Right atrium auricular region (tissue), 2 donors: Measurements from ENCODE around the gene DLGAP4. TPM values are rescaled to one million over a fixed set of nuclear protein-coding genes. Genes with fewer than 3 reads are reported as not detected.

ENCODE experiments used
- DNase-seq: peaks from one replicate; pipeline ENCODE4 v3.0.0-alpha.2; 2019; ENCODE audit warnings: low spot score
- H3K27ac ChIP-seq, 2 donors: fragments of 200-600 bp; sonication (generic); 1 replicate in 1 of 2; 2 replicates in 1 of 2; pipeline ENCODE4 v1.5.1; 2016 to 2019
- H3K27me3 ChIP-seq, 2 donors: fragments of 200-600 bp; sonication (generic); one replicate each; pipeline versions ENCODE4 v1.5.1 to v1.6.0; 2017 to 2019
- H3K36me3 ChIP-seq: fragments of 200-600 bp; sonication (generic); one replicate; pipeline ENCODE4 v1.5.1; 2016
- H3K4me1 ChIP-seq, 2 donors: fragments of 200-600 bp; sonication (generic); one replicate each; pipeline versions ENCODE4 v1.5.1 to v1.6.0; 2017 to 2019
- H3K4me3 ChIP-seq, 2 donors: fragments of 200-600 bp; sonication (generic); 1 replicate in 1 of 2; 2 replicates in 1 of 2; pipeline ENCODE4 v1.5.1; 2017 to 2019; ENCODE audit warnings: mild to moderate bottlenecking in 1 of 2, moderate library complexity in 1 of 2
- H3K9me3 ChIP-seq, 2 donors: fragments of 200-600 bp; sonication (generic); one replicate each; pipeline ENCODE4 v1.5.1; 2019
- CTCF ChIP-seq, 2 donors: fragments of 200-600 bp; sonication (generic); IDR thresholded peaks; one replicate each; pipeline ENCODE4 v1.5.1; 2019; ENCODE audit warnings: antibody characterized with exemption in 2 of 2
- total RNA-seq, 2 donors: library from RNA; depleted of rRNA; stranded (reverse); fragments of >200 nt; gene quantifications; one replicate each; pipeline ENCODE4 v1.1.0, GENCODE V29; 2016

Gene DLGAP4
- total RNA-seq, 2 donors from 2014 or later: 30.0 to 50.2 TPM

DNA sequence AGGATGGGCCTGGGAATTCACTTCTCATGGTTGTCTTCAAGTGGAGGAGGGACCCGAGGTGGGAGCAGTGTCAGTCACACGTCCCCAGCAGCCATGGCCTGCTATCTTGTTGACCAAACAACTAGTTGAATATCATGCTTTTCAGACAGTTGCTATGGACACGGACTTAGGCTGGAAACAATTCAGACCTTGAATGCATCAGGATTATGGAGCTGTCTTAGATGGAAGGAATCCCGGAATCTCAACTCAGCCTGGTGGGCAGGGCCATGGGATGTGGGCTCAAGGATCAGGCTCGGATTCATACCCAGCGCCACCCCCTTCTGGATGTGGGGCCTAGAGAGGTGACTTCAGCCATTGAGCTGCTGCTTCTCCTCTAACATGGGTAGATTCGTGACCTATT, 112.6 kb downstream of the DLGAP4 start:
- Histone ChIP-seq H3K9me3 (no peaks in the 10 kb centered on the region), H3K27ac (no peak overlapping the region), H3K4me3 (no peak overlapping the region), H3K27me3 (no peaks in the 10 kb centered on the region), H3K4me1 (no peaks in the 10 kb centered on the region), H3K36me3 (no peaks in the 10 kb centered on the region)
- TF ChIP-seq CTCF (IDR thresholded peaks at IDR 0.05): no peak
- no peak for DNase-seq

DNA sequence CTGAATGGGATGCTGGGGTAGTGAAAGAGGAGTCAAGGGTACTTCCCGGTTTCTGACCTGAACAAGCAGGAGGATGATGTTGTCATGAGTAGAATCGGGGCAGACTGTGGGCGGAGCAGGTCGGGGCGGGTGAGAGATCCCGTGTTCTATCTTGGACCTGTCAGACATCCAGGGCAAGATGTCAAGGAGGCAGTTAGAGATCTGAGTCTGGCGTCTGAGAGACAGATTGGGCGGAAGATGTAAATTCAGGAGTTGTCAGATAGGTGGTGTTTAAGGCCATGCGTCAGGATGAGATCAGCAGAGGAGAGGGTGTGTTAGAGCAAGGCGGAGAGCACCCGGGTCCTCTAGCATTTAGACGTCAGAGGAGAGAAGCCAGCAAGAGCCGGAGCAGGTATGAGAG, 115.5 kb downstream of the DLGAP4 start:
- DNase-seq: no peak
- no peaks in the 10 kb centered on the region for H3K4me1 ChIP-seq
- no peak overlapping the region for H3K27ac ChIP-seq
- H3K4me3 ChIP-seq: no peak overlapping the region
- H3K9me3 ChIP-seq: no peaks in the 10 kb centered on the region
- H3K36me3 ChIP-seq: no peaks in the 10 kb centered on the region
- TF ChIP-seq CTCF (IDR thresholded peaks at IDR 0.05): no peak
- H3K27me3 ChIP-seq: no peaks in the 10 kb centered on the region

GRCh38 chr20:36424314-36424713, 118.2 kb downstream of the DLGAP4 start:
- Histone ChIP-seq H3K9me3 (no peaks in the 10 kb centered on the region), H3K27me3 (no peaks in the 10 kb centered on the region), H3K4me3 (no peak overlapping the region), H3K27ac (no peak overlapping the region), H3K36me3 (no peaks in the 10 kb centered on the region), H3K4me1 (no peaks in the 10 kb centered on the region)
- TF ChIP-seq CTCF (IDR thresholded peaks at IDR 0.05): no peak
- no peak for DNase-seq

DNA sequence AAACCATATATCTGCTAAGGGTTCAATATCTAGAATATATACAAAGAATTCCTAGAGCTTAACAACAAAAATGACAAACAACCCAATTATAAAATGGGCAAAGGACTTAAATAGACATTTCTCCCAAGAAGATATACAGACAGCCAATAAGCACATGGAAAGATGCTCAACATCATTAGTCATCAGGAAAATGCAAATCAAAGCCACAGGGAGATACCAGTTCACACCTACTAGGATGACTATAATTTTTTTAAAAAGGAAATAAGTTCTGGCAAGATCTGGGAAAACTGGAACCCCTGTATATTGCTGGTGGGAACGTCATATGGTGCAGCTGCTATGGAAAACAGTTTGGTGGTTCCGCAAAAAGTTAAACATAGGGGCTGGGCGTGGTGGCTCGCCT, 119.0 kb downstream of the DLGAP4 start:
- no peak for TF ChIP-seq CTCF (IDR thresholded peaks at IDR 0.05)
- Histone ChIP-seq H3K9me3 (no peaks in the 10 kb centered on the region), H3K4me3 (no peak overlapping the region), H3K27me3 (no peaks in the 10 kb centered on the region), H3K4me1 (no peaks in the 10 kb centered on the region), H3K36me3 (no peaks in the 10 kb centered on the region), H3K27ac (no peak overlapping the region)
- DNase-seq: no peak

DNA sequence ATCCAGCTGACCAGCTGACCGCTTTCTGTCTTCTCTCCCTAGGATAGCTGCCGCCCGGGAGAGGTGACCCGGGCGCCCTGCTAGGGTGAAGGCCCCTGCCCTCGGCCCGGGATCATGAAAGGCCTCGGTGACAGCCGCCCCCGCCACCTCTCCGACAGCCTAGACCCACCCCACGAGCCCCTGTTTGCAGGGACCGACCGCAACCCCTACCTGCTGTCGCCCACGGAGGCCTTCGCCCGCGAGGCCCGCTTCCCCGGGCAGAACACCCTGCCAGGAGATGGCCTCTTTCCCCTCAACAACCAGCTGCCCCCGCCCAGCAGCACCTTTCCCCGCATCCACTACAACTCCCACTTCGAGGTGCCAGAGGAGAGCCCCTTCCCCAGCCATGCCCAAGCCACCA, 125.5 kb downstream of the DLGAP4 start:
- peaks cover 0 to 8% of the 10 kb centered on the region in 2 donors for H3K4me1 ChIP-seq
- H3K27ac ChIP-seq: no peak overlapping the region
- no peaks in the 10 kb centered on the region for H3K9me3 ChIP-seq
- no peak for DNase-seq
- H3K4me3 ChIP-seq: no peak overlapping the region
- no peaks in the 10 kb centered on the region for H3K27me3 ChIP-seq
- no peaks in the 10 kb centered on the region for H3K36me3 ChIP-seq
- TF ChIP-seq CTCF (IDR thresholded peaks at IDR 0.05): no peak

DNA sequence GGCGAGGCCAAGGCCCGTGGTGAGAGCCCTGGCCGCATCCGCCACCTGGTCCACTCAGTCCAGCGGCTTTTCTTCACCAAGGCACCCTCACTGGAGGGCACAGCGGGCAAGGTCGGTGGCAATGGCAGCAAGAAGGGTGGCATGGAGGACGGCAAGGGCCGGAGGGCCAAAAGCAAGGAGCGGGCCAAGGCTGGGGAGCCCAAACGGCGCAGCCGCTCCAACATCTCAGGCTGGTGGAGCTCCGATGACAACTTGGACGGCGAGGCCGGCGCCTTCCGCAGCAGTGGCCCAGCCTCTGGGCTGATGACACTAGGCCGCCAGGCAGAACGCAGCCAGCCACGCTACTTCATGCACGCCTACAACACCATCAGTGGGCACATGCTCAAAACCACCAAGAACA, 126.0 kb downstream of the DLGAP4 start:
- H3K9me3 ChIP-seq: no peaks in the 10 kb centered on the region
- DNase-seq: no peak
- peaks cover 0 to 8% of the 10 kb centered on the region in 2 donors for H3K4me1 ChIP-seq
- H3K4me3 ChIP-seq: no peak overlapping the region
- H3K36me3 ChIP-seq: no peaks in the 10 kb centered on the region
- H3K27me3 ChIP-seq: no peaks in the 10 kb centered on the region
- no peak overlapping the region for H3K27ac ChIP-seq
- no peak for TF ChIP-seq CTCF (IDR thresholded peaks at IDR 0.05)
